Inferior parietal cortex (tissue), 1 donor: ENCODE data around the gene MRNIP.

Experiments
- DNase-seq: peaks from one replicate; pipeline ENCODE4 v3.0.0-alpha.2; 2016; ENCODE audit errors: extremely low spot score

Gene MRNIP

GRCh38 chr5:179858586-179859427 lies at the start of gene MRNIP:
Gene MRNIP, minus strand, starts transcription at chr5:179858817. Its CDS starts 21 bp downstream, at chr5:179858796.
- DNase-seq = peak; percentile 95

- DNase-seq = peak; percentile 54
Observed at GRCh38 chr5:179907556-179908324, 49.1 kb upstream of the MRNIP start, which contains the start of gene TBC1D9B. Gene TBC1D9B, minus strand, starts transcription at chr5:179907897. Its CDS starts 76 bp downstream, at chr5:179907821.

- no peak for DNase-seq
Observed at GRCh38 chr5:179906795-179907555, 48.4 kb upstream of the MRNIP start.

- DNase-seq = no peak
Observed at GRCh38 chr5:179906294-179906794, 47.7 kb upstream of the MRNIP start.

- DNase-seq = no peak
Observed at GRCh38 chr5:179905161-179905560, 46.5 kb upstream of the MRNIP start.

- no peak for DNase-seq
Observed at GRCh38 chr5:179904463-179905160, 46.0 kb upstream of the MRNIP start.

GRCh38 chr5:179902763-179903158 lies 44.1 kb upstream of the MRNIP start:
- DNase-seq = no peak

GRCh38 chr5:179901915-179902762 lies 43.5 kb upstream of the MRNIP start:
- DNase-seq = no peak

- no peak for DNase-seq
Observed at GRCh38 chr5:179901462-179901861, 42.8 kb upstream of the MRNIP start.

GRCh38 chr5:179900711-179901110 lies 42.1 kb upstream of the MRNIP start:
- no peak for DNase-seq

GRCh38 chr5:179900206-179900605 lies 41.6 kb upstream of the MRNIP start:
- DNase-seq = no peak

GRCh38 chr5:179895861-179896260 lies 37.2 kb upstream of the MRNIP start:
- no peak for DNase-seq

- no peak for DNase-seq
Observed at GRCh38 chr5:179893958-179894895, 35.6 kb upstream of the MRNIP start.

GRCh38 chr5:179893076-179893957 lies 34.7 kb upstream of the MRNIP start:
- DNase-seq = no peak

- no peak for DNase-seq
Observed at GRCh38 chr5:179892255-179892654, 33.6 kb upstream of the MRNIP start.

- DNase-seq = no peak
Observed at GRCh38 chr5:179890751-179891682, 32.4 kb upstream of the MRNIP start.

GRCh38 chr5:179889885-179890284 lies 31.3 kb upstream of the MRNIP start:
- no peak for DNase-seq
